HepG2 (cell line): ENCODE measurements around the gene ARTN. TPM values are rescaled to one million over a fixed set of nuclear protein-coding genes. Genes with fewer than 3 reads are reported as not detected.

Experiments
- ATAC-seq: fragments of 200-7000 bp; cut with Tn5 transposase; 3 replicates; pipeline ENCODE4 v1.9.1; 2020; ENCODE audit warnings: mild to moderate bottlenecking, moderate library complexity
- BruUV-seq: library from RNA; stranded (reverse); fragments of 400-500 nt; replicated peaks from 2 replicates; lab custom pipeline; 2021; lab: Mats Ljungman, UMichigan
- CTCF ChIA-PET: fragments of 300-600 bp; formaldehyde crosslinking; extraction: SDS; loops from one replicate; lab custom pipeline; 2021; ENCODE audit warnings: low total read pairs, inconsistent platforms, low intra/inter-chr PET ratio; lab: Yijun Ruan, JAX
- POLR2A ChIA-PET: fragments of 350-600 bp; sonication (Branson Sonifier 250); formaldehyde crosslinking; loops from one replicate; lab custom pipeline; 2020; ENCODE audit warnings: antibody characterized with exemption, inconsistent platforms; lab: Yijun Ruan, JAX
- DNase-seq: peaks from one replicate; pipeline ENCODE4 v3.0.0-alpha.2; 2015; ENCODE audit warnings: low spot score
- FAIRE-seq: peaks from 3 replicates; lab custom pipeline; 2011; peaks lifted over from hg19 to GRCh38; lab: Jason Lieb, UNC
- H2AFZ ChIP-seq: one replicate; pipeline ENCODE4 v1.6.1; 2011; ENCODE audit warnings: low read length, inconsistent platforms
- H3K27ac ChIP-seq: fragments of 300-600 bp; 3 replicates; pipeline ENCODE4 v1.8.0; 2011; ENCODE audit warnings: mixed run types, mild to moderate bottlenecking, mixed read lengths, low read length, inconsistent platforms; ENCODE audit not compliant: insufficient read depth; ENCODE audit errors: extremely low read length
- H3K27me3 ChIP-seq, 2 experiments: fragments of 200-600 bp in 1 of 2; 2 replicates in 1 of 2; 3 replicates in 1 of 2; pipeline versions ENCODE4 v1.6.0 to v1.8.0; 2011; ENCODE audit warnings: low read length in 2 of 2, mild to moderate bottlenecking in 2 of 2, moderate library complexity in 2 of 2, inconsistent platforms in 1 of 2; ENCODE audit not compliant: insufficient read depth in 2 of 2, control insufficient read depth in 1 of 2
- H3K36me3 ChIP-seq, 2 experiments: fragments of 200-600 bp in 1 of 2; replicated peaks in 1 of 2; 2 replicates in 1 of 2; 3 replicates in 1 of 2; pipeline versions ENCODE4 v1.5.1 to v1.8.0; 2011; ENCODE audit warnings: low read length in 2 of 2, inconsistent platforms in 1 of 2; ENCODE audit not compliant: insufficient read depth in 2 of 2, control insufficient read depth in 1 of 2
- H3K4me1 ChIP-seq: 2 replicates; pipeline ENCODE4 v1.5.1; 2012; ENCODE audit warnings: low read length, inconsistent platforms; ENCODE audit not compliant: insufficient read depth
- H3K4me2 ChIP-seq: 2 replicates; pipeline ENCODE4 v1.6.0; 2011; ENCODE audit warnings: low read depth, low read length, inconsistent platforms
- H3K4me3 ChIP-seq, 3 experiments: fragments of 200-600 bp in 1 of 3; sonication (generic), shearing (Covaris generic) in 1 of 3; replicated peaks in 1 of 3; 2 replicates each; pipeline ENCODE4 v1.5.1; 2011 to 2016; ENCODE audit warnings: low read length in 3 of 3, inconsistent platforms in 2 of 3, low read depth in 2 of 3, mild to moderate bottlenecking in 2 of 3, control low read depth in 1 of 3, mixed read lengths in 1 of 3; ENCODE audit not compliant: insufficient read depth in 1 of 3
- H3K79me2 ChIP-seq: one replicate; pipeline ENCODE4 v1.6.1; 2011; ENCODE audit warnings: low read length, inconsistent platforms; ENCODE audit not compliant: insufficient read depth
- H3K9ac ChIP-seq: 2 replicates; pipeline ENCODE4 v1.6.0; 2011; ENCODE audit warnings: mild to moderate bottlenecking, low read depth, low read length, inconsistent platforms; ENCODE audit not compliant: insufficient read depth
- H3K9me3 ChIP-seq: 2 replicates; pipeline ENCODE4 v1.5.1; 2012; ENCODE audit warnings: mild to moderate bottlenecking, low read length
- H4K20me1 ChIP-seq: 2 replicates; pipeline ENCODE4 v1.6.0; 2011; ENCODE audit warnings: inconsistent platforms, mild to moderate bottlenecking, low read length, moderate library complexity; ENCODE audit not compliant: insufficient read depth
- HES4 ChIP-seq: sonication (generic); formaldehyde crosslinking; IDR thresholded peaks from 2 replicates; pipeline ENCODE4 v1.9.0; 2021; ENCODE audit warnings: mild to moderate bottlenecking, missing genetic modification reagents, borderline replicate concordance
- MED8 ChIP-seq: sonication (generic); formaldehyde crosslinking; IDR thresholded peaks from 2 replicates; pipeline ENCODE4 v1.8.1; 2023; ENCODE audit warnings: mild to moderate bottlenecking, missing genetic modification reagents; ENCODE audit not compliant: insufficient replicate concordance
- SALL1 ChIP-seq: sonication (generic); formaldehyde crosslinking; IDR thresholded peaks from 2 replicates; pipeline ENCODE4 v1.8.0; 2022; ENCODE audit warnings: mild to moderate bottlenecking, missing genetic modification reagents
- SP140L ChIP-seq: sonication (generic); formaldehyde crosslinking; IDR thresholded peaks from 2 replicates; pipeline ENCODE4 v1.4.0; 2020; ENCODE audit warnings: missing genetic modification reagents, borderline replicate concordance
- ZNF101 ChIP-seq: sonication (generic); formaldehyde crosslinking; IDR thresholded peaks from 2 replicates; pipeline ENCODE4 v1.4.0; 2020; ENCODE audit warnings: mild to moderate bottlenecking, low read depth, missing genetic modification reagents, borderline replicate concordance
- ZNF674 ChIP-seq: sonication (generic); formaldehyde crosslinking; IDR thresholded peaks from 2 replicates; pipeline ENCODE4 v1.5.0; 2020; ENCODE audit warnings: low read depth, mild to moderate bottlenecking, missing genetic modification reagents
- WGBS: methylation state at CpG from one replicate; pipeline ENCODE4 v1.1.6; 2017; ENCODE audit warnings: low lambda C conversion rate; 5-methylcytosine and 5-hydroxymethylcytosine counted together
- in situ Hi-C: cut with HindIII; loops from 2 replicates; pipeline ENCODE4 v1.10.0; 2017; ENCODE audit warnings: low pct_unique_long_range_greater_than_20kb; ENCODE audit not compliant: extremely low pct_ligation_motif_present
- intact Hi-C: fragments of 100-400 bp; cut with micrococcal nuclease; formaldehyde crosslinking; loops from one replicate; pipeline ENCODE4 v1.10.0; 2022; ENCODE audit not compliant: unreplicated experiment
- polyA plus RNA-seq, 8 experiments: library from polyadenylated mRNA; depleted of rRNA in 3 of 8; stranded (reverse) in 7 of 8; unstranded in 1 of 8; fragments of >200 nt; fragmentation: Illumina TruSeq in 4 of 8; extraction: Trizol in 4 of 8; gene quantifications; 2 replicates each; pipeline versions ENCODE4 v1.2.1 to v1.2.3, GENCODE V29; 2011 to 2016; ENCODE audit warnings: low read depth in 4 of 8, missing spikeins in 1 of 8, mixed read lengths in 1 of 8; ENCODE audit not compliant: insufficient read depth in 1 of 8
- total RNA-seq, 5 experiments: library from RNA; depleted of rRNA; stranded (reverse); fragments of >200 nt; fragmentation: Illumina TruSeq; extraction: Trizol; gene quantifications; 2 replicates each; pipeline ENCODE4 v1.2.3, GENCODE V29; 2016; ENCODE audit warnings: low read depth in 1 of 5
- TF ChIP-seq, protein P1 (sequence below): IDR thresholded peaks from 2 replicates; pipeline ENCODE4 v1.6.1; 2018; ENCODE audit warnings: missing genetic modification reagents, mild to moderate bottlenecking, missing compliant biosample characterization
- TF ChIP-seq, protein P2 (sequence below): sonication (generic); formaldehyde crosslinking; IDR thresholded peaks from 2 replicates; pipeline ENCODE4 v1.9.0; 2021; ENCODE audit warnings: missing genetic modification reagents, mild to moderate bottlenecking, borderline replicate concordance
- TF ChIP-seq, protein P3 (sequence below): sonication (generic); formaldehyde crosslinking; IDR thresholded peaks from 2 replicates; pipeline ENCODE4 v1.4.0; 2020; ENCODE audit warnings: mild to moderate bottlenecking, missing genetic modification reagents

Gene ARTN
- total and polyA plus RNA-seq, 2 of the 13 experiments (the other 11 are each of a cell fraction or from before 2014, with no cell fraction given): 0.11 to 0.62 TPM

DNA sequence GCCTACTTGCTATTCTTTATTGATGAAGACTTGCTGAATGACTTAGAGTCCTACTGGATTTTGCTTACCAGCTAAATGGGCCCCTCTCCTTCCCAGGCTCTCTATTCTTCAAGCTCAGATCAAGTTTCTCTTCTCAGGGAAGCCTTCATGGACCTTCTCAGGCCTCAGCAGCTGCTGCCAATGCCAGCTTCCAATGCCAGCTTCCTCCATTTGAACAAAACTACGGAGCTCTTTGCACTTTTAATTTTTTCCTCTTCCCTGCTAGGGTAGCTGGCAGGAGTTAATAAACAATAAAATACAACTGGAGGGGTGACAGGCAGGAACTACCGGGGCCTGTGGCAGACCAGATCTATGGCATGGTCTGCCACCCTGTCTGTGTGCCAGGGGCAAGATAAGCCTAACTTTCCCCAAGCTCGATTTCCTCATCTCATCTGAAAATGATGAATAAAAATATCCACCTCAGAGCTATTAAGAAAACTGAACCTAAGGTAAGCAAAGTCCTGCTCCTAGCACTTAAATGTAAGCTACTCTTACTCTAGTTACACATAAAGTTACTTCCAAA, 12.2 kb downstream of the ARTN start (continued):
- TF ChIP-seq, protein P1, sequence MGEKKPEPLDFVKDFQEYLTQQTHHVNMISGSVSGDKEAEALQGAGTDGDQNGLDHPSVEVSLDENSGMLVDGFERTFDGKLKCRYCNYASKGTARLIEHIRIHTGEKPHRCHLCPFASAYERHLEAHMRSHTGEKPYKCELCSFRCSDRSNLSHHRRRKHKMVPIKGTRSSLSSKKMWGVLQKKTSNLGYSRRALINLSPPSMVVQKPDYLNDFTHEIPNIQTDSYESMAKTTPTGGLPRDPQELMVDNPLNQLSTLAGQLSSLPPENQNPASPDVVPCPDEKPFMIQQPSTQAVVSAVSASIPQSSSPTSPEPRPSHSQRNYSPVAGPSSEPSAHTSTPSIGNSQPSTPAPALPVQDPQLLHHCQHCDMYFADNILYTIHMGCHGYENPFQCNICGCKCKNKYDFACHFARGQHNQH (CRISPR knock-in tag): no peak
- TF ChIP-seq SALL1 (CRISPR knock-in tag) (no peak), MED8 (CRISPR knock-in tag) (peak; percentile 0), SP140L (CRISPR knock-in tag) (no peak), HES4 (CRISPR knock-in tag) (no peak)
- TF ChIP-seq, protein P2, sequence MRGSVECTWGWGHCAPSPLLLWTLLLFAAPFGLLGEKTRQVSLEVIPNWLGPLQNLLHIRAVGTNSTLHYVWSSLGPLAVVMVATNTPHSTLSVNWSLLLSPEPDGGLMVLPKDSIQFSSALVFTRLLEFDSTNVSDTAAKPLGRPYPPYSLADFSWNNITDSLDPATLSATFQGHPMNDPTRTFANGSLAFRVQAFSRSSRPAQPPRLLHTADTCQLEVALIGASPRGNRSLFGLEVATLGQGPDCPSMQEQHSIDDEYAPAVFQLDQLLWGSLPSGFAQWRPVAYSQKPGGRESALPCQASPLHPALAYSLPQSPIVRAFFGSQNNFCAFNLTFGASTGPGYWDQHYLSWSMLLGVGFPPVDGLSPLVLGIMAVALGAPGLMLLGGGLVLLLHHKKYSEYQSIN (CRISPR knock-in tag): no peak

DNA sequence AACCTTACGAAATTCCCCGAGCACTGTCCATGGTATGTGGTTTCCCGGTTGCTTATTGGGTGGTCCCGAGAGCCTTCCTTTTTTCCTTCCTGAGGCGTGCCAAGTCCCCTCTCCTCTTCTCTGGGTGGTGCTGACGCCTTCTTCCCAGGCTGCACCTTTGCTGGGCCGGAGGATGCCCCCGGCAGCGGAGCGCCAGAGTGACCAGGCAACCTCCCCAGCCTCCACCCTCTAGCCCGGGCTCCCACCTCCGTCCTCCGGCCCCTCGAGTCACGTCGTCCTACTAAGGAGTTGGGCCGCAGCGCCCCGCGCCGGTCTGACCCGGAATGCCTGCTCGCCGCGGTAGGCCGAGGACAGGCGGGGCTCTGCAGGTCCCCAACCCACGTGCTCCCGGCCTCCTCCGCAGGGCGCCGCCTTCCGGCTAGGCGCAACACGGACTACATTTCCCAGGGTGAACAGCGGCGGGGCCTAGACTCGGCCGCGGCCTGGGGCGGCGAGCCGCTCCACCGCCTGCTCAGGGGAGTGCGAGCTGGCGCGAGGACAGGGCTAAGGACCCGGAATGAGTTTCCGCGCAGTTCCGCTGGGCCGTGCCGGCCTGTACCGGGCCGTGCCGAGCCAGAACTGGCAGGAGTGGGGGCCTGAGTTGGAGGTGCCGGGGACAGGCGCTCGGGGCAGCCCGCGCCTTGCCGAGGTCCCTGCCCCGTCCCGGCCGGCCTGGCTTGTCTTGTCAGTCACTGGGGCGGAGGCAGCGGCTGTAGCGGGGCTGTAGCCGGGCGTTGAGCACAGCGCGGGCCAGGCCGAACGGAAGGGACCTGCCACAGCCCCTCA, 12.8 kb downstream of the ARTN start, which contains the start of gene IPO13:
TSS of gene IPO13 (plus strand) at position 715 of the 825 bp plus-strand sequence. CDS start 651 bp downstream, outside the sequence.
- DNase-seq (peak; percentile 92), ATAC-seq (peak; percentile 92), FAIRE-seq (peak; percentile 77)
- intact Hi-C loops (loop anchor here (1.0 to 5.0 kb wide), 3 partner anchors 10 to 239 kb away; partner anchors contain the start of gene ST3GAL3), in situ Hi-C loops (no loop called here)
- H3K9ac ChIP-seq: peak within 1 kb of the TSS; percentile 94
- no peaks in the 10 kb centered on the region for H3K9me3 ChIP-seq
- peak within 1 kb of the TSS; percentile 93 for H3K27ac ChIP-seq
- BruUV-seq: no TSS peak
- no peaks in the 10 kb centered on the region; a peak in 1 of 5 replicates for H3K27me3 ChIP-seq
- H4K20me1 ChIP-seq: no peaks in the 10 kb centered on the region
- POLR2A ChIA-PET: interaction anchor here (0.8 to 5.0 kb wide), 9 partner anchors 11 to 296 kb away, joined by 3 to 38 read pairs (median 7); partner anchors contain the start of genes ATP6V0B, DPH2 and KDM4A
- peak within 1 kb of the TSS; percentile 84 for H3K4me2 ChIP-seq
- peaks cover 27% of the 10 kb centered on the region for H3K4me1 ChIP-seq
- no peak within 1 kb of the TSS for H2AFZ ChIP-seq
- peak within 1 kb of the TSS; percentile 69 to 90 (median 79) for H3K4me3 ChIP-seq
- H3K36me3 ChIP-seq: no peaks in the 10 kb centered on the region; a peak in 1 of 5 replicates
- CTCF ChIA-PET: interaction anchor here (0.7 kb wide), 1 partner anchor 183 kb away, joined by 3 read pairs; no protein-coding TSS in a partner anchor
- H3K79me2 ChIP-seq: peaks cover 11% of the 10 kb centered on the region
- under 1% methylated on average over 33 of the region's 74 CpGs for WGBS
- no peak for TF ChIP-seq ZNF101 (CRISPR knock-in tag)
- TF ChIP-seq, protein P3, sequence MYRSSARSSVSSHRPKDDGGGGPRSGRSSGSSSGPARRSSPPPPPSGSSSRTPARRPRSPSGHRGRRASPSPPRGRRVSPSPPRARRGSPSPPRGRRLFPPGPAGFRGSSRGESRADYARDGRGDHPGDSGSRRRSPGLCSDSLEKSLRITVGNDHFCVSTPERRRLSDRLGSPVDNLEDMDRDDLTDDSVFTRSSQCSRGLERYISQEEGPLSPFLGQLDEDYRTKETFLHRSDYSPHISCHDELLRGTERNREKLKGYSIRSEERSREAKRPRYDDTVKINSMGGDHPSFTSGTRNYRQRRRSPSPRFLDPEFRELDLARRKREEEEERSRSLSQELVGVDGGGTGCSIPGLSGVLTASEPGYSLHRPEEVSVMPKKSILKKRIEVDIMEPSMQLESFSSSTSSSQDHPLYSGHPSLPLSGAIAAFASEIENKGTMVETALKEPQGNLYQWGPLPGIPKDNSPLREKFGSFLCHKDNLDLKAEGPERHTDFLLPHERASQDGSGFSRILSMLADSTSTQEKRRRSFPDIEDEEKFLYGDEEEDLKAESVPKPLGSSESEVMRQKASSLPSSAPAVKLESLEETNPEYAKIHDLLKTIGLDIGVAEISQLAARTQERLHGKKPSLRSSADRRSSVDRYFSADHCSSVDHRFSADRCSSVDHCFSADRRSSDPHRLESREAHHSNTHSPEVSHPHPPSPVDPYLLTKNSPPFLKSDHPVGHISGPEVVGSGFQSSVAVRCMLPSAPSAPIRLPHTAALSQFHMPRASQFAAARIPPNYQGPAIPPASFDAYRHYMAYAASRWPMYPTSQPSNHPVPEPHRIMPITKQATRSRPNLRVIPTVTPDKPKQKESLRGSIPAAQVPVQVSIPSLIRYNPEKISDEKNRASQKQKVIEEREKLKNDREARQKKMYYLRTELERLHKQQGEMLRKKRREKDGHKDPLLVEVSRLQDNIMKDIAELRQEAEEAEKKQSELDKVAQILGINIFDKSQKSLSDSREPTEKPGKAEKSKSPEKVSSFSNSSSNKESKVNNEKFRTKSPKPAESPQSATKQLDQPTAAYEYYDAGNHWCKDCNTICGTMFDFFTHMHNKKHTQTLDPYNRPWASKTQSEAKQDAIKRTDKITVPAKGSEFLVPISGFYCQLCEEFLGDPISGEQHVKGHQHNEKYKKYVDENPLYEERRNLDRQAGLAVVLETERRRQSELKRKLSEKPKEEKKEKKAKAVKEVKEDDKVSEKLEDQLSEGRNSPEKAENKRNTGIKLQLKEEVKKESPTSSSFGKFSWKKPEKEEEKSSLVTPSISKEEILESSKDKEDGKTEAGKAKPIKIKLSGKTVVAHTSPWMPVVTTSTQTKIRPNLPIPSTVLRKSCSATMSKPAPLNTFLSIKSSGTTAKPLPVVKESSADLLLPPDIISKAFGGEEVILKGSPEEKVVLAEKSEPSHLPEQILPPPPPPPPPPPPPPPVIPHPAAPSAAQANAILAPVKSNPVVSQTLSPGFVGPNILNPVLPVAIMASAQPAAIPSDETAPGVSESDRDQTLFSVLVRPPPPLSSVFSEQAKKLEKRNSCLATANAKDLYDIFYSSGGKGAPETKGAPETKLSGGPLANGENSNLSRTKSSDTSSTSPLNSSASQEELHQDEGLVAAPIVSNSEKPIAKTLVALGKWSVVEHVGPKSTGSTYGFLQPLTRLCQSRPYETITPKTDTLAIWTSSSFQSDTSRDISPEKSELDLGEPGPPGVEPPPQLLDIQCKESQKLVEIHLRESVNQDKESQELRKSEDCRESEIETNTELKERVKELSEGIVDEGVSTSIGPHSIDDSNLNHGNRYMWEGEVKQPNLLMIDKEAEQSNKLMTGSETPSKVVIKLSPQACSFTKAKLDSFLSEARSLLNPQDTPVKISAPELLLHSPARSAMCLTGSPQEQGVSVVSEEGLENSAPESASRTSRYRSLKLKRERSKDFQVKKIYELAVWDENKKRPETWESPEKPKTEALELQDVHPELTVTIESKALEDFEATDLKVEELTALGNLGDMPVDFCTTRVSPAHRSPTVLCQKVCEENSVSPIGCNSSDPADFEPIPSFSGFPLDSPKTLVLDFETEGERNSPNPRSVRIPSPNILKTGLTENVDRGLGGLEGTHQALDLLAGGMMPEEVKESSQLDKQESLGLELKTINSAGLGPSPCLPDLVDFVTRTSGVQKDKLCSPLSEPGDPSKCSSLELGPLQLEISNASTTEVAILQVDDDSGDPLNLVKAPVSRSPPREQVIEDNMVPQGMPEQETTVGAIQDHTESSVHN (CRISPR knock-in tag): peak; percentile 28; the same call in 1 of the 2 replicates
- TF ChIP-seq ZNF674 (CRISPR knock-in tag): no peak
